ENCODE measurements around the gene BCL11B.

GRCh38 chr14:99300190-99300589 is 28.2 kb upstream of the BCL11B start:
- TF ChIP-seq CTCF (conservative IDR thresholded peaks at IDR 0.05; ENCODE audit: low read length) (no peak), EZH2phosphoT487 (IDR thresholded peaks at IDR 0.05; ENCODE audit: borderline replicate concordance, low read depth, low read length) (no peak)

All from OCI-LY7 (cell line).